LNCAP (cell line): ENCODE data around the gene NKX6-1.
A peak's percentile ranks its signal among the peaks of the same experiment; 100 is the strongest.

Experiments
- CTCF ChIP-seq: fragments of 450-650 bp; IDR thresholded peaks from 2 replicates; pipeline ENCODE4 v1.5.1; 2017; ENCODE audit warnings: mild to moderate bottlenecking

Gene NKX6-1

GRCh38 chr4:84472154-84472553 lies 26.9 kb downstream of the NKX6-1 start:
- TF ChIP-seq CTCF: no peak

- no peak for TF ChIP-seq CTCF
Measured at GRCh38 chr4:84470204-84470785, 28.8 kb downstream of the NKX6-1 start.

- TF ChIP-seq CTCF: no peak
Measured at GRCh38 chr4:84467601-84468000, 31.5 kb downstream of the NKX6-1 start.

- no peak for TF ChIP-seq CTCF
Measured at GRCh38 chr4:84459783-84460182, 39.3 kb downstream of the NKX6-1 start.

- TF ChIP-seq CTCF: no peak
Measured at GRCh38 chr4:84456157-84456556, 42.9 kb downstream of the NKX6-1 start.

GRCh38 chr4:84455697-84456096 lies 43.4 kb downstream of the NKX6-1 start:
- no peak for TF ChIP-seq CTCF

GRCh38 chr4:84451546-84451945 lies 47.5 kb downstream of the NKX6-1 start:
- peak; percentile 86 for TF ChIP-seq CTCF

GRCh38 chr4:84443523-84443922 lies 55.6 kb downstream of the NKX6-1 start:
- TF ChIP-seq CTCF: no peak
